ENCODE measurements around the gene SPSB2.
"Not testable (repeated sequence)": the region's sequence is repeated elsewhere in the genome, so short reads cannot be mapped to it uniquely, and the experiment has no call there.

The SPSB2 gene, protein sequence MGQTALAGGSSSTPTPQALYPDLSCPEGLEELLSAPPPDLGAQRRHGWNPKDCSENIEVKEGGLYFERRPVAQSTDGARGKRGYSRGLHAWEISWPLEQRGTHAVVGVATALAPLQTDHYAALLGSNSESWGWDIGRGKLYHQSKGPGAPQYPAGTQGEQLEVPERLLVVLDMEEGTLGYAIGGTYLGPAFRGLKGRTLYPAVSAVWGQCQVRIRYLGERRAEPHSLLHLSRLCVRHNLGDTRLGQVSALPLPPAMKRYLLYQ

GRCh38 chr12:6873094-6874014 is at the start of gene SPSB2:
Gene SPSB2 (minus strand): TSS chr12:6873303. CDS start chr12:6872901, 402 bp downstream.
- DNase-seq (ENCODE audit: low read depth, low spot score), result peak; percentile 99

- DNase-seq (ENCODE audit: low read depth, low spot score), result no peak
Observed at GRCh38 chr12:6921996-6922946, 49.2 kb upstream of the SPSB2 start.

DNA sequence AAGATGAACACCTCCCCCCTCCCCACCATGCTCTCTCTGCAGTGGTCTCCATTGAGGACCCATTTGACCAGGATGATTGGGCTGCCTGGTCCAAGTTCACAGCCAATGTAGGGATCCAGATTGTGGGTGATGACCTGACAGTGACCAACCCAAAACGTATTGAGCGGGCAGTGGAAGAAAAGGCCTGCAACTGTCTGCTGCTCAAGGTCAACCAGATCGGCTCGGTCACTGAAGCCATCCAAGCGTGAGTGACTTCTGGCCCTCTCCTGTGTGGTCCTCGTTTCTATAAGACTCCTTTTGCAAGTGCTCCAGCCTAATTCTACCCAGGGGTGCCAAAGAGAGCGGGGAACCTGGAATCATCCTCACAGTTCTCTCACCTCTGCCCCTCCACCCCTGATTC is 48.4 kb upstream of the SPSB2 start:
- DNase-seq (ENCODE audit: low read depth, low spot score), result no peak

DNA sequence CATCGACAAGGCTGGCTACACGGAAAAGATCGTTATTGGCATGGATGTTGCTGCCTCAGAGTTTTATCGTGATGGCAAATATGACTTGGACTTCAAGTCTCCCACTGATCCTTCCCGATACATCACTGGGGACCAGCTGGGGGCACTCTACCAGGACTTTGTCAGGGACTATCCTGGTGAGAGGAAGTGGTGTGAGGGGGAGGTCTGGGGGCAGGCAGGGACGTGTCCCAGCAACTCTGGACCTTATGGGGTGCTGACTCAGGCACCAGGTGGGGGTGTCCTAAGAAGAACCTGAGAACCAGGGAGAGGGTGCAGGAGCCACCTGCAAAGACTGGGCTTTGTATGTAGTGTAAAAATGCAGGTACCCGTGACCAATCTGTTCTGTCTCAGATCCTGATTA is 46.5 kb upstream of the SPSB2 start:
- no peak for DNase-seq (ENCODE audit: low read depth, low spot score)

- no peak for DNase-seq (ENCODE audit: low read depth, low spot score)
Observed at GRCh38 chr12:6917491-6918231, 44.6 kb upstream of the SPSB2 start.

GRCh38 chr12:6916426-6917200 is 43.5 kb upstream of the SPSB2 start:
- DNase-seq (ENCODE audit: low read depth, low spot score), result no peak

DNA sequence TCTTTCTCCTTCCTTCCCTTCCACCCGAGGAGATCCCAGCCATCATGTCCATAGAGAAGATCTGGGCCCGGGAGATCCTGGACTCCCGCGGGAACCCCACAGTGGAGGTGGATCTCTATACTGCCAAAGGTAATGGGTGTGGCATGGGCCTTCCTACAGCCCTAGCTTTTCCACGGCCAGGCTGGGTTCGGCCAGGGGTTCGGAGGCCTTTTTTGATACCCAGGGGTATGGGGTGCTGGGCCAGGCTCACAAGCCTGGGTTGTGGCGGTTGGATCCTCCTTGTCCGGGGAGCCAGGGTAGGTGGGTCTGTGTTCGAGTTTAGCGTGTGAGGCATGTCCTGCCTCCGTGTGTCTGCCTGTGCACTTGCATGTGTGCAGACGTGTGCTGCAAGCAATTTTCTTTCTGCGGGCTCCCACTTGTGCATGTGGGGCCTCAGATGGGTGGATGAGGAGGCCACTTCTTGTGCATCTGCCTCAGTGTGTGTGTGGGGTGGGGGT is 42.7 kb upstream of the SPSB2 start:
- no peak for DNase-seq (ENCODE audit: low read depth, low spot score)

DNA sequence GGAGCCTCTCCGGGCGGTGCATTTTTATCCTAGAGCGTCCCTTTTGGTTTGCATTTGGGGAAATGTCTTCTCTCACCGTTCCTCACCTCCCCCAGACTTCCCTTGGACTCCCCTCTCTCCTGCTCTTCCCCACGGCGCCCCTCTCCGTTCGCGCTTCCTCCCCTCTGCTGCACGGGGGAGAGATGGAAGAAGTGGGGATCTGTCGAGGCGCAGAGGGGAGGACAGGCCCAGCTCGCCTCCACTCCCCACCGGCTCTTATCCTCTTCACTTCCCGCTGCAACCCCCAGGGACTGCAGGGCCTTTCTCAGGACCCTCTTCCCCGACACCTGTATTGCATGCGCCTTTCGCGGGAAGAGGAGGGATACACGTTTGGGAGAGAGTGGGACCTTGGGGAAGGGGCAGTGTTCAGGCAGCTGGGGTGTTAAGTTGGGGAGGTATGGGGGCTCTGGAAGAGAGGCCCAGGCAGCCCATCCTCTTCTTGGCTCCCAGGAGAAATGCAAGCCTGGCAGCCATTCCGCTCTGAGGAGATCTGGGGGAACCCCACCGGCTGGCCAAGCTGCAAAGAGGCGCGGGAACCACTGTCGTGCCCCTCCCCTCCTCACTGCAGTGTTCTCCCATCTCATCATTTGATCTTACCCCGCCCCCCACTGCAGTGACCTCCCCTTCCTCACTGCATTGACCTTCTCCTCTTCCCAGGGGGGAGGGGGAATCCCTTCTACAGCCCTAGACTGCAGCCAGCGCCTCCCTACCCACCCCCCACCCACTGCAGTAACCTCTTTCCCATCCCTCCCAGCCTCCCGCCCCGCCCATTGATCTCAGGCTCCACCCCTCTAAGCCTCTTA is 42.1 kb upstream of the SPSB2 start:
- no peak for DNase-seq (ENCODE audit: low read depth, low spot score)

DNA sequence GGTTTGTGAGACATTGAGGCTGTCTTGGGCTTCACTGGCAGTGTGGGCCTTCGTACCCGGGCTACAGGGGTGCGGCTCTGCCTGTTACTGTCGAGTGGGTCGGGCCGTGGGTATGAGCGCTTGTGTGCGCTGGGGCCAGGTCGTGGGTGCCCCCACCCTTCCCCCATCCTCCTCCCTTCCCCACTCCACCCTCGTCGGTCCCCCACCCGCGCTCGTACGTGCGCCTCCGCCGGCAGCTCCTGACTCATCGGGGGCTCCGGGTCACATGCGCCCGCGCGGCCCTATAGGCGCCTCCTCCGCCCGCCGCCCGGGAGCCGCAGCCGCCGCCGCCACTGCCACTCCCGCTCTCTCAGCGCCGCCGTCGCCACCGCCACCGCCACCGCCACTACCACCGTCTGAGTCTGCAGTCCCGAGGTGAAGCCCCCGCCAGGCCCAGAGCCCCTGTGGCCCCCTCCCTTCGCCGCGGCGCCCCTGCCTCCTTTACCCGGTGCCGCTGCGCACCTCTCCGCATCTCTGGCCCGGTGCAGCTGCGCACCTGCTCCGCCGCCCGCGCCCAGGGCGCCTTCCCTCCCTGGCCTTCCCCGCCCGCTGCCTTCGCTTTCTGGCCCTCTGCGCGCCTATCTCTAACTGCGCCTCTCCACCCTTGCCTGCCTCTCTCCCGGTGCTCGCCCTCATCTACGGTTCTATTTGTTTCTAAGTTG is 41.3 kb upstream of the SPSB2 start, which contains the start of gene ENO2:
ENO2 (plus strand) TSS at position 335 of the 701 bp plus-strand sequence. CDS start 1,253 bp downstream, outside the sequence.
- DNase-seq (ENCODE audit: low read depth, low spot score), result peak; percentile 61

DNA sequence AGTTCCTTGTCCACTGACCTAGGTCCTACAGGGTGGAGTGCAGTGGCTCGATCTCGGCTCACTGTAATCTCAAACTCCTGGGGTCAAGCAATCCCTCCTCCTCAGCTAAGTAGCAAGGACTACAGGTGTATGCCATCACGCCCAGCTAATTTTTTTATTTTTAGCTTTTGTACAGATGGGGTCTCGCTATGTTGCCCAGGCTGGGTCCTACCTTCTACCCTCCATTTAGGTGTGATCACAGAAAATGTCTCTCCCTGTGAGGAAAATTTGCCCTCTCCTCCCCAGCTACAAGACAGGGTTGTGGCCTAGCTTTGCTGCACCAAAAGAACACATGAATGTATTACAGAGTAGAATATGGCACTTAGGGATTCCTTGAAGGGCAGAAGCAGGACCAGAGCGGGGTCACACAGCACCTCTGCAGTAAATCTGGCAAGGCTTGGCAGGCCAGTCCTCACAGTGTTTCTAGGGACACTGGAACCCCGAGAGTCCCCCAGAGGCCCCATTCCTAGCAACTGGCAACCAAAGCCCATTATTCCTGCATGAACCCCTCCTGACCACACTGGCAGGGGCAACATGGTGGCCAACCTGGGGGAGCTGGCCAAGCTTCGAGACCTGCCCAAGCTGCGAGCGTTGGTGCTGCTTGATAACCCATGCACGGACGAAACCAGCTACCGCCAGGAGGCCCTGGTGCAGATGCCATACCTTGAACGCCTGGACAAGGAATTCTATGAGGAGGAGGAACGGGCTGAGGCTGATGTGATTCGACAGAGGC is 39.2 kb upstream of the SPSB2 start:
- DNase-seq (ENCODE audit: low read depth, low spot score), result no peak

DNA sequence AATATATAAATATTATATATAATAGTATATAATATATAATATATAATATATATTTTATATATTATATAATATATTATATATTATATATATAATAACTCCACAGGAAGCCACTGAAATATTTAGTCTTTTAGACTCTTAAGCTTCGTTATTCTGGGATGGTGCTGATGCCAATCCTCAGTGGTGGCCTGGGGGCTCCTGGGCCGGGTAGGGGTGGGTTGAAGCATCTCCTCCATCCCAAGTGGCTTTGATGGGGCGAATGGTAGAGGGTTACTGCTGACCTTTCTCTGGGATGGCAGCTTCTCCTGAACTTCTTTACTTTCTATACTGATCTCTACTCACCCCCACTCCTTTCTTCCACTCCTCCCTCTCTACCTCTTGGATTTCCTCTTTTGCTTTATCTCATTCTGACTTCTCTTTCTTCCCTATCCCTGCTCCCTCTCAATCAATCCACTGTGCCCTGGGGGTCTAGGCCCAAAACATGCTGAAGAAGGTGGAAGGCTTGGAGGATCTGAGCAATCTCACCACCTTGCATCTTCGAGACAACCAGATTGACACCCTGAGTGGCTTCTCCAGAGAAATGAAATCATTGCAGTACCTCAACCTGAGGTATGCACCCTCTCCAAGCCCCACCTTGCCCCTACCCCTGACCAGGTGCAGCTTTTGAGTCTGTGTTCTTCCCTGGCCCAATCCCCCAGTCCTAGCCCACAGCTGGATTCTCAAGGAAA is 36.5 kb upstream of the SPSB2 start:
- no peak for DNase-seq (ENCODE audit: low read depth, low spot score)

GRCh38 chr12:6908141-6908540 is 35.0 kb upstream of the SPSB2 start:
- not testable (repeated sequence) for DNase-seq (ENCODE audit: low read depth, low spot score)

- no peak for DNase-seq (ENCODE audit: low read depth, low spot score)
Observed at GRCh38 chr12:6905414-6906040, 32.4 kb upstream of the SPSB2 start.

DNA sequence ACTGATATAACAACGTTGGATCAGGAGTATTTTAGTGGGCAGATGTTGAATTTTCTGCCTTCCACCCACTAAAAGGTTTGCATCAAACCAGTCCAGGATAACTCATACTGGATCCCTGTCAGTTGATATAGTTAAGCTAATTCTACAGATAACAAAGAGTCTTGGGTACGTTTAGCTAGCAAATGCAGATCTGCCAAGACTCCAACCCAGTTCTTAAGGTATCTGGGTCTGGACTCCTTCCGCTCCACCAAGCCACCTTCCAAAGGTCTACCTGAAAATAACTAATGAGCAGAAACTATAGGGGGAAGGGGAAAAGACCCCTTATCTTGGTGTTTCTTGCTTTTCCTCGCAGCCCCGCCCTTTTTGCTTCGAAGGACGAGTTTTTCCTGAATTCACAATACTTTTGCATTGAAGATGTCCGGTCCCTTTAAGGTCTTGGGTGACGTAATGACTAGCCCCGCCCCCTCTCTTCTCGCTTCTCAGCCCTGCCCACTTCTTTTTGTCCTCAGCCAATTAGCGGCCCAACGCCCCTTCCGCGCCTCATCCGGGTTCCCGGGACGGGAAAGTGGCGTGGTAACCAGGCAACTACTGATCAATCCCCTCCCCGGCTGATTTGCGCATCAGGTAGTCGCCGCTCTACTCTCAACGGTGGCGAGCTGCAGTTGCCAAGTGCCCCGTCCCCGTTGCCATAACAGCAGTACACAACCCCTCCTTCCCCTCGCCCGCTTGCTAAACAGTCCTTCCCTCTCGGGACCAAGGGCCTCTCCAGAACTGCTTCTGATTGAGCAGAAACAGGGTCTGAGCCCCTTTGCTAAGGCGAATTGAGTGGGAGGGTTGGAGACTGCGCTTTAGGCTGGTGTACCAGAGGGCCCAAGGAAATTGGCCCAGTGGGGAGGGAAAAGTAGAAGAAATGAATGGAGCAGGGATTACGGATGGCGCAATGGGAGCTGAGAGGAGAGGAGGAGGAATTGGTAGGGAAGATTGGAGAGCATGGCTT is 31.5 kb upstream of the SPSB2 start, which contains the start of gene LRRC23:
LRRC23 (plus strand) TSS at position 543 of the 997 bp plus-strand sequence. CDS start 812 bp downstream, outside the sequence.
- peak; percentile 93 for DNase-seq (ENCODE audit: low read depth, low spot score)

DNA sequence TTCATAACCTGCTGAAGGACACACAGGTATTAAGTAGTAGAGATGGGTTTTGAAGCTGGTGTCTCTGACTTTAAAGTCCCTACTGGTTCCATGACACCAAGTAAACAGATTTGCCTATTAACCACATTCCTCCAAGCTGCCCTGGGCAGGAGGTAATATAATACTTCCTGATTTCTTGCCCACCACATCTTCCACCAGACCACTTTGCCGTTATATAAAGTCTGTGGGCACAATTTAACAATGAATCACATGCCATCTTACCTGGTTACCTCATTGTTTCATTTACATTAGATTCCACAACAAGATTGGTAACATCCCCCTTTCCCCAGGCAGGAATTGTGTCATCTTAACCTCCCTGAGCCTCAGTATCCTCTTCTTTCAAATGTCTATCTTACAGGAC is 30.6 kb upstream of the SPSB2 start:
- no peak for DNase-seq (ENCODE audit: low read depth, low spot score)
